K562 (cell line): ENCODE data around the gene NEUROD6. TPM values are rescaled to one million over a fixed set of nuclear protein-coding genes. Genes with fewer than 3 reads are reported as not detected.

Experiments used
- ATAC-seq: fragments of 200-7000 bp; cut with Tn5 transposase; 3 replicates; pipeline ENCODE4 v1.9.1; 2020; ENCODE audit warnings: moderate library complexity
- BruUV-seq: library from RNA; stranded (reverse); fragments of 400-500 nt; replicated peaks from 2 replicates; lab custom pipeline; 2021; lab: Mats Ljungman, UMichigan
- CTCF ChIA-PET: fragments of 300-600 bp; formaldehyde crosslinking; extraction: SDS; loops from one replicate; lab custom pipeline; 2021; ENCODE audit warnings: low intra/inter-chr PET ratio; lab: Yijun Ruan, JAX
- POLR2A ChIA-PET: fragments of 300-600, 350-650 bp; sonication (Branson Sonifier 250); formaldehyde crosslinking; extraction: SDS; loops from one replicate; lab custom pipeline; 2021; ENCODE audit warnings: antibody characterized with exemption, inconsistent platforms; lab: Yijun Ruan, JAX
- DNase-seq, 4 experiments: peaks; one replicate each; pipeline versions ENCODE4 v3.0.0 to v3.0.0-alpha.2; 2011 to 2018; ENCODE audit warnings: low spot score in 3 of 4, mixed read lengths in 3 of 4; ENCODE audit errors: extremely low read depth in 1 of 4
- FAIRE-seq: peaks from 2 replicates; lab custom pipeline; 2011; peaks lifted over from hg19 to GRCh38; lab: Jason Lieb, UNC
- H2AFZ ChIP-seq: 2 replicates; pipeline ENCODE4 v1.6.0; 2011; ENCODE audit warnings: low read depth, low read length, control low read depth, inconsistent platforms
- H3K27ac ChIP-seq: fragments of 200-600 bp; 3 replicates; pipeline ENCODE4 v1.8.0; 2011; ENCODE audit warnings: low read depth, mild to moderate bottlenecking, control low read depth, inconsistent platforms, low read length, moderate library complexity, mixed read lengths; ENCODE audit errors: extremely low read depth
- H3K27me3 ChIP-seq, 2 experiments: fragments of 300-600 bp in 1 of 2; 2 replicates in 1 of 2; 3 replicates in 1 of 2; pipeline versions ENCODE4 v1.6.0 to v1.8.0; 2011; ENCODE audit warnings: inconsistent platforms in 2 of 2, low read length in 2 of 2, mild to moderate bottlenecking in 1 of 2, mixed read lengths in 1 of 2, moderate library complexity in 1 of 2; ENCODE audit not compliant: control insufficient read depth in 2 of 2, insufficient read depth in 2 of 2
- H3K36me3 ChIP-seq: fragments of 300-600 bp; 3 replicates; pipeline ENCODE4 v1.8.0; 2011; ENCODE audit warnings: mild to moderate bottlenecking, low read length, inconsistent platforms; ENCODE audit not compliant: control insufficient read depth, insufficient read depth
- H3K4me1 ChIP-seq, 2 experiments: fragments of 200-600 bp in 1 of 2; replicated peaks in 1 of 2; 2 replicates in 1 of 2; 3 replicates in 1 of 2; pipeline versions ENCODE4 v1.5.1 to v1.8.0; 2011; ENCODE audit warnings: inconsistent platforms in 2 of 2, low read length in 2 of 2, mild to moderate bottlenecking in 1 of 2, mixed read lengths in 1 of 2, moderate library complexity in 1 of 2; ENCODE audit not compliant: control insufficient read depth in 2 of 2, insufficient read depth in 2 of 2
- H3K4me2 ChIP-seq: 2 replicates; pipeline ENCODE4 v1.6.1; 2011; ENCODE audit warnings: low read length, control low read depth, inconsistent platforms, mixed read lengths; ENCODE audit not compliant: insufficient read depth
- H3K4me3 ChIP-seq: fragments of 200-600 bp; sonication (generic), shearing (Covaris generic); 2 replicates; pipeline ENCODE4 v1.5.1; 2016; ENCODE audit warnings: control low read depth, inconsistent platforms
- H3K79me2 ChIP-seq: fragments of 200-600 bp; 3 replicates; pipeline ENCODE4 v1.8.0; 2011; ENCODE audit warnings: low read length, inconsistent platforms; ENCODE audit not compliant: control insufficient read depth, insufficient read depth
- H3K9ac ChIP-seq, 2 experiments: 2 replicates each; pipeline versions ENCODE4 v1.6.0 to v1.6.1; 2011; ENCODE audit warnings: low read depth in 2 of 2, low read length in 2 of 2, control low read depth in 1 of 2, inconsistent platforms in 1 of 2, mild to moderate bottlenecking in 1 of 2, mixed read lengths in 1 of 2; ENCODE audit not compliant: insufficient read depth in 1 of 2
- H3K9me1 ChIP-seq: one replicate; pipeline ENCODE4 v1.6.0; 2011; ENCODE audit warnings: inconsistent platforms, mild to moderate bottlenecking, low read length, moderate library complexity; ENCODE audit not compliant: control insufficient read depth, insufficient read depth
- H3K9me3 ChIP-seq: replicated peaks from 2 replicates; pipeline ENCODE4 v1.5.1; 2011; ENCODE audit warnings: low read depth, low read length, inconsistent platforms; ENCODE audit not compliant: control insufficient read depth, insufficient read depth
- H4K20me1 ChIP-seq: replicated peaks from 2 replicates; pipeline ENCODE4 v1.6.1; 2011; ENCODE audit warnings: low read length, inconsistent platforms, mixed read lengths; ENCODE audit not compliant: control insufficient read depth, insufficient read depth
- C11orf30 ChIP-seq: fragments of 450-650 bp; IDR thresholded peaks from 2 replicates; pipeline ENCODE4 v1.6.1; 2016; ENCODE audit warnings: low read depth, mild to moderate bottlenecking
- E2F3 ChIP-seq: fragments of 250-450 bp; sonication (Bioruptor Pico); IDR thresholded peaks from 2 replicates; pipeline ENCODE4 v1.4.0; 2020; ENCODE audit warnings: mild to moderate bottlenecking
- FUS ChIP-seq: fragments of 200-400 bp; formaldehyde crosslinking; optimal IDR thresholded peaks from 2 replicates; pipeline ENCODE3; 2017; ENCODE audit warnings: low read depth, low read length
- MTA1 ChIP-seq: fragments of 450-650 bp; IDR thresholded peaks from 2 replicates; pipeline ENCODE4 v1.6.1; 2017; ENCODE audit warnings: borderline replicate concordance
- MYBL2 ChIP-seq, 2 experiments: fragments of 450-650 bp in 1 of 2; sonication (generic) in 1 of 2; formaldehyde crosslinking in 1 of 2; IDR thresholded peaks; 2 replicates each; pipeline versions ENCODE4 v1.6.1 to v1.8.1; 2017 to 2022; ENCODE audit warnings: borderline replicate concordance in 1 of 2, inconsistent platforms in 1 of 2, low read depth in 1 of 2, mild to moderate bottlenecking in 1 of 2, missing genetic modification reagents in 1 of 2, moderate library complexity in 1 of 2
- NCOA1 ChIP-seq: fragments of 450-650 bp; IDR thresholded peaks from 2 replicates; pipeline ENCODE4 v1.6.1; 2016; ENCODE audit warnings: low read depth
- NFATC3 ChIP-seq: fragments of 450-650 bp; IDR thresholded peaks from 2 replicates; pipeline ENCODE4 v1.6.1; 2017; ENCODE audit warnings: mild to moderate bottlenecking
- PHB ChIP-seq: fragments of 250-450 bp; sonication (Bioruptor Pico); IDR thresholded peaks from 2 replicates; pipeline ENCODE4 v1.5.0; 2021
- PHF20 ChIP-seq: fragments of 450-650 bp; IDR thresholded peaks from 2 replicates; pipeline ENCODE4 v1.6.1; 2018; ENCODE audit not compliant: partially characterized antibody
- SETDB1 ChIP-seq: IDR thresholded peaks from one replicate; pipeline ENCODE4 v1.6.1; 2012; ENCODE audit warnings: low read length, control low read depth, inconsistent platforms
- TAF9B ChIP-seq: fragments of 450-650 bp; IDR thresholded peaks from 2 replicates; pipeline ENCODE4 v1.6.1; 2018; ENCODE audit warnings: mild to moderate bottlenecking; ENCODE audit not compliant: partially characterized antibody
- ZNF324 ChIP-seq: fragments of 250-450 bp; sonication (Bioruptor Pico); IDR thresholded peaks from 2 replicates; pipeline ENCODE4 v1.4.0; 2020; ENCODE audit warnings: mild to moderate bottlenecking
- ZNF644 ChIP-seq: fragments of 200-800 bp; sonication (Bioruptor generic); IDR thresholded peaks from 2 replicates; pipeline ENCODE4 v1.6.1; 2016; ENCODE audit warnings: low read depth, missing genetic modification characterization, missing compliant biosample characterization
- WGBS: fragments of 100-300 bp; shearing (Covaris generic); methylation state at CpG from one replicate; pipeline ENCODE4 v1.1.6; 2016; ENCODE audit warnings: low coverage, mixed read lengths; ENCODE audit not compliant: insufficient coverage; ENCODE audit errors: missing lambda C conversion rate; 5-methylcytosine and 5-hydroxymethylcytosine counted together
- in situ Hi-C: fragments of 300-500 bp; cut with MboI; formaldehyde crosslinking; loops from 4 replicates; pipeline ENCODE4 v1.15.0; 2018; ENCODE audit warnings: inconsistent platforms, mixed read lengths
- intact Hi-C: fragments of 100-400 bp; cut with micrococcal nuclease; formaldehyde crosslinking; loops from 2 replicates; pipeline ENCODE4 v1.14.2; 2022
- polyA plus RNA-seq, 8 experiments: library from polyadenylated mRNA; depleted of rRNA in 4 of 8; stranded (reverse) in 5 of 8; unstranded in 3 of 8; fragments of >200 nt; fragmentation: Nextera tagmentation in 2 of 8; fragmentation: Illumina TruSeq in 1 of 8; extraction: Ambion mirVana in 2 of 8; extraction: Trizol in 1 of 8; gene quantifications; 2 replicates each; pipeline versions ENCODE4 v1.2.1 to v1.2.3, GENCODE V29; 2011 to 2014; ENCODE audit warnings: inconsistent platforms in 1 of 8, missing spikeins in 1 of 8
- total RNA-seq, 7 experiments: library from RNA; depleted of rRNA in 6 of 7; stranded (reverse); fragments of >200 nt in 6 of 7; fragmentation: Illumina TruSeq in 2 of 7; extraction: Trizol in 2 of 7; gene quantifications; 2 replicates each; pipeline versions ENCODE4 v1.2.1 to v1.2.3, GENCODE V29; 2011 to 2021; ENCODE audit warnings: low replicate concordance in 1 of 7

NEUROD6 gene
- total and polyA plus RNA-seq, 9 of the 15 experiments (the other 6 are each of a cell fraction or from before 2014, with no cell fraction given) = not detected

DNA sequence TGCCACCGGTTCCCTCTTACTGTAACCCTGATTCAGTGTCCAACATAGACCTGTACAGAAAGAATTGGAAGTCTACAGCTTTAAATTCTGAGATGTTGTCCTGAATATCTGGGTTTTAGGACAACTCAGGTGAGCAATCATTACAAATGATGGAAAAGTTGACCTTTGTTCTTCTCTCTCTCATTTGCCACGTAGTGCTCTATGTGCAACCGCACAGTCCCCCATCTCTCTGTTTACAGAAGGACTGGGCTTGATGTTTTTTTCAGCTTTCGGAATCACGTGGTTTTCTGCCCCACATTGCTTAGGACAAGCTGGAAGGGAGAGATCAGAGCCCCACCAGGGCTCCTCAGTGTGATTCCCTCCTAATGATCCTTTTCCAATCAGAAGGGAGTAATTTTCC, 22.2 kb downstream of the NEUROD6 start:
- DNase-seq (no peak), FAIRE-seq (no peak), ATAC-seq (no peak)
- Histone ChIP-seq H3K4me1 (no peaks in the 10 kb centered on the region), H4K20me1 (no peaks in the 10 kb centered on the region; the same call in 1 of the 2 replicates), H3K36me3 (no peaks in the 10 kb centered on the region), H3K9ac (no peak overlapping the region), H3K9me3 (no peaks in the 10 kb centered on the region), H3K79me2 (no peaks in the 10 kb centered on the region), H3K4me2 (no peak overlapping the region), H3K4me3 (no peak overlapping the region), H3K27ac (no peak overlapping the region), H3K27me3 (no peaks in the 10 kb centered on the region), H2AFZ (no peak overlapping the region), H3K9me1 (no peaks in the 10 kb centered on the region)
- BruUV-seq = no TSS peak
- TF ChIP-seq TAF9B = no peak
- TF ChIP-seq FUS = no peak
- TF ChIP-seq E2F3 (CRISPR knock-in tag) = no peak
- no peak for TF ChIP-seq NCOA1
- TF ChIP-seq ZNF644 (tag) = no peak
- no peak for TF ChIP-seq MYBL2 (IDR thresholded peaks at IDR 0.05; ENCODE audit: low read depth)
- TF ChIP-seq MYBL2 (CRISPR knock-in tag; IDR thresholded peaks at IDR 0.05; ENCODE audit: borderline replicate concordance) = no peak
- TF ChIP-seq MTA1 = no peak
- no peak for TF ChIP-seq PHB (CRISPR knock-in tag)
- no peak for TF ChIP-seq SETDB1
- no peak for TF ChIP-seq ZNF324 (CRISPR knock-in tag)
- no peak for TF ChIP-seq C11orf30
- TF ChIP-seq NFATC3 = no peak
- no peak for TF ChIP-seq PHF20
- 0% methylated on average over 4 of the region's 5 CpGs for WGBS
- intact Hi-C loops = no loop called here
- POLR2A ChIA-PET = no interaction called here
- in situ Hi-C loops = no loop called here
- CTCF ChIA-PET = no interaction called here
